GM12865 (cell line): ENCODE results near the gene HES4.

ENCODE experiments used
- DNase-seq: peaks from one replicate; pipeline ENCODE4 v3.0.0; 2010; ENCODE audit warnings: low read depth
- H3K4me3 ChIP-seq: 2 replicates; pipeline ENCODE4 v1.5.1; 2011; ENCODE audit warnings: mild to moderate bottlenecking, low read depth, low read length, control low read depth
- CTCF ChIP-seq: IDR thresholded peaks from 2 replicates; pipeline ENCODE4 v1.5.1; 2011; ENCODE audit warnings: low read length, control low read depth, low read depth, inconsistent platforms; ENCODE audit not compliant: insufficient read depth; ENCODE audit errors: missing control alignments

HES4 gene

GRCh38 chr1:999725-1000356, at the start of gene HES4:
Gene HES4 (minus strand): TSS chr1:1000097. CDS start chr1:999973, 124 bp downstream.
- peak; percentile 54 for DNase-seq
- TF ChIP-seq CTCF, result no peak
- H3K4me3 ChIP-seq, result peak within 1 kb of the TSS; percentile 50

GRCh38 chr1:1048765-1049164, 48.9 kb upstream of the HES4 start:
- DNase-seq, result no peak
- no peak overlapping the region for H3K4me3 ChIP-seq
- no peak for TF ChIP-seq CTCF

- no peak for TF ChIP-seq CTCF
- DNase-seq, result no peak
- no peak overlapping the region for H3K4me3 ChIP-seq
Measured at GRCh38 chr1:1047963-1048362, 48.1 kb upstream of the HES4 start.

GRCh38 chr1:1047407-1047806, 47.5 kb upstream of the HES4 start:
- H3K4me3 ChIP-seq, result no peak overlapping the region
- no peak for TF ChIP-seq CTCF
- no peak for DNase-seq

GRCh38 chr1:1046767-1047166, 46.9 kb upstream of the HES4 start:
- TF ChIP-seq CTCF, result no peak
- no peak for DNase-seq
- H3K4me3 ChIP-seq, result no peak overlapping the region

- TF ChIP-seq CTCF, result no peak
- DNase-seq, result no peak
- no peak overlapping the region for H3K4me3 ChIP-seq
Measured at GRCh38 chr1:1046243-1046642, 46.3 kb upstream of the HES4 start.

GRCh38 chr1:1045129-1045528, 45.2 kb upstream of the HES4 start:
- TF ChIP-seq CTCF, result no peak
- no peak overlapping the region for H3K4me3 ChIP-seq
- DNase-seq, result no peak
